GM18508 (cell line): ENCODE measurements around the gene FH.

Experiments used
- ATAC-seq: cut with Tn5 transposase; IDR thresholded peaks from one replicate; pipeline ENCODE4 v1.9.1; 2021; ENCODE audit warnings: moderate number of reproducible peaks; ENCODE audit not compliant: insufficient read depth, unreplicated experiment

FH gene

GRCh38 chr1:241462391-241462790 is 57.2 kb downstream of the FH start:
- no peak for ATAC-seq

- no peak for ATAC-seq
Measured at GRCh38 chr1:241460098-241460873, 59.3 kb downstream of the FH start.

- ATAC-seq = no peak
Measured at GRCh38 chr1:241459186-241459802, 60.3 kb downstream of the FH start.

- ATAC-seq = no peak
Measured at GRCh38 chr1:241457421-241457820, 62.1 kb downstream of the FH start.

- ATAC-seq = no peak
Measured at GRCh38 chr1:241456743-241457142, 62.8 kb downstream of the FH start.

GRCh38 chr1:241453732-241454131 is 65.8 kb downstream of the FH start:
- no peak for ATAC-seq

- no peak for ATAC-seq
Measured at GRCh38 chr1:241451956-241452355, 67.6 kb downstream of the FH start.
